OCI-LY7 (cell line): Measurements from ENCODE around the gene GEMIN5.

Source experiments
- CTCF ChIP-seq: fragments of 200-600 bp; sonication (generic); conservative IDR thresholded peaks from 2 replicates; pipeline ENCODE4 v1.5.1; 2014; ENCODE audit warnings: mild to moderate bottlenecking, antibody characterized with exemption, low read length, moderate library complexity, mixed read lengths
- EZH2phosphoT487 ChIP-seq: fragments of 200-600 bp; sonication (generic); IDR thresholded peaks from 2 replicates; pipeline ENCODE4 v1.6.1; 2018; ENCODE audit warnings: low read depth, borderline replicate concordance, mild to moderate bottlenecking, mixed run types, antibody characterized with exemption, low read length, moderate library complexity, mixed read lengths

- no peak for TF ChIP-seq CTCF
- no peak for TF ChIP-seq EZH2phosphoT487
Observed at GRCh38 chr5:154851351-154851750, 86.7 kb downstream of the GEMIN5 start.
